ENCODE data around the gene PDZK1. TPM values are rescaled to one million over a fixed set of nuclear protein-coding genes. Genes with fewer than 3 reads are reported as not detected.
"Not testable (repeated sequence)": the region's sequence is repeated elsewhere in the genome, so short reads cannot be mapped to it uniquely, and the experiment has no call there.

The PDZK1 gene
- total and polyA plus RNA-seq, 10 donors, result 0.26 to 0.63 (median 0.37) TPM; not detected in 4

DNA sequence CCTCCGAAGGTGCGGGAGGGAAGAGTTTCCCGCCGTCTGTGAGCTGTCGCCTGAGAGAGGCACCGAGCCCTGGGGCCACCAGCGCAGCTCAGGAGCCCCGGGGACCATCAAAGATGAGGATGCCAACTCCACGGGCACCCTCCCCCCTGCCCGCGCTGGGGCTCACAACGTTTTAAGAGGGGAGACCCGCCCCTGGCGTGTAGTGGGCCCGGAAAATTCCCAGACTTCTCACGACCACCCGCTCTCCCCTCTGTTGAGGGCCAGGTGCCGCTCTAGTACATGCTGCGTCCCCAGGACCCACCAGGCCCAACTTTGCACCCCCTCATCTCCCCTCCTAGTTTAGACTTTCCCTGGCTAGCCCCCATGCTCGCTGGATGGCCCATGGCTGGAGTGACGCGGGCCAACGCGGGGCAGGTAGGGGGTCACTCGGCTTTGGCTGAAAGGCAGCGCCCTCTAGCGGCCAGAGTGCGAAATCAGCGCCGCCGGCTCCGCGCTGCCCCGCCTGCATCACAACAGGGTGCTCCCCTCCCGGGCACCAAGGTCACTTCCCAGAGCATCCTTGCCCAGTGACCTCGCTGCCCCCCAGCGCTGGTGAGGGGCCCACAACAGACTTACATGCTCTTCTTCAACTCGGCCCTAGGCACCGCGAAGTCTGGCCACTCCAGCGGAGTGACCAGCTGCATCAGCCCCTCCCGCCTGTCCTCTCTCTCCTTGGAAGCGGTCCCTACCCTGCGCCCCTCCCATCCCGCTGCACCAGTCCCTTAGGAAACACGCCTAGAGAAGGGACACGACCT, 13.9 kb upstream of the PDZK1 start:
- Histone ChIP-seq H3K27me3 (replicated peaks in 1 of 7) (peaks cover 0 to 18% (median 0%) of the 10 kb centered on the region in 7 donors), H3K4me1 (peaks cover 0 to 46% (median 14%) of the 10 kb centered on the region in 6 donors), H3K9me3 (no peaks in the 10 kb centered on the region), H3K27ac (peak overlapping the region in 6 of 8 donors; percentile 23 to 74 (median 56)), H3K36me3 (no peaks in the 10 kb centered on the region), H3K4me3 (peak overlapping the region; percentile 1 to 67 (median 29))
- peak; percentile 94 for DNase-seq
- WGBS, 5 donors, result 6 to 10% (median 7%) methylated on average over 35 to 47 of the region's 47 CpGs
- TF ChIP-seq POLR2A (IDR thresholded peaks at IDR 0.05), result no peak
- TF ChIP-seq, protein P1, sequence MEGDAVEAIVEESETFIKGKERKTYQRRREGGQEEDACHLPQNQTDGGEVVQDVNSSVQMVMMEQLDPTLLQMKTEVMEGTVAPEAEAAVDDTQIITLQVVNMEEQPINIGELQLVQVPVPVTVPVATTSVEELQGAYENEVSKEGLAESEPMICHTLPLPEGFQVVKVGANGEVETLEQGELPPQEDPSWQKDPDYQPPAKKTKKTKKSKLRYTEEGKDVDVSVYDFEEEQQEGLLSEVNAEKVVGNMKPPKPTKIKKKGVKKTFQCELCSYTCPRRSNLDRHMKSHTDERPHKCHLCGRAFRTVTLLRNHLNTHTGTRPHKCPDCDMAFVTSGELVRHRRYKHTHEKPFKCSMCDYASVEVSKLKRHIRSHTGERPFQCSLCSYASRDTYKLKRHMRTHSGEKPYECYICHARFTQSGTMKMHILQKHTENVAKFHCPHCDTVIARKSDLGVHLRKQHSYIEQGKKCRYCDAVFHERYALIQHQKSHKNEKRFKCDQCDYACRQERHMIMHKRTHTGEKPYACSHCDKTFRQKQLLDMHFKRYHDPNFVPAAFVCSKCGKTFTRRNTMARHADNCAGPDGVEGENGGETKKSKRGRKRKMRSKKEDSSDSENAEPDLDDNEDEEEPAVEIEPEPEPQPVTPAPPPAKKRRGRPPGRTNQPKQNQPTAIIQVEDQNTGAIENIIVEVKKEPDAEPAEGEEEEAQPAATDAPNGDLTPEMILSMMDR (IDR thresholded peaks at IDR 0.05 in 8 of 11, conservative IDR thresholded peaks at IDR 0.05 in 3 of 11), result peak; percentile 55 to 96 (median 92)
- peak in 2 of 3 donors; percentile 37 to 68 for TF ChIP-seq POLR2AphosphoS5 (IDR thresholded peaks at IDR 0.05)
- intact Hi-C loops (cut with DNase I; ENCODE audit: low total_unique reads), result no loop called here

GRCh38 chr1:145720556-145720877, 13.3 kb upstream of the PDZK1 start:
- WGBS, 5 donors, result 32 to 59% (median 38%) methylated on average over 4 to 5 of the region's 5 CpGs
- no peaks in the 10 kb centered on the region for H3K36me3 ChIP-seq
- H3K27ac ChIP-seq, result peak overlapping the region in 6 of 8 donors; percentile 23 to 74 (median 56)
- peak; percentile 39 for DNase-seq
- H3K9me3 ChIP-seq, result no peaks in the 10 kb centered on the region
- intact Hi-C loops (cut with DNase I; ENCODE audit: low total_unique reads), result no loop called here
- TF ChIP-seq POLR2AphosphoS5 (IDR thresholded peaks at IDR 0.05) (no peak), POLR2A (IDR thresholded peaks at IDR 0.05) (no peak)
- TF ChIP-seq, protein P1 (IDR thresholded peaks at IDR 0.05 in 8 of 11, conservative IDR thresholded peaks at IDR 0.05 in 3 of 11), result no peak
- peaks cover 0 to 18% (median 0%) of the 10 kb centered on the region in 7 donors for H3K27me3 ChIP-seq (replicated peaks in 1 of 7)
- peaks cover 0 to 50% (median 14%) of the 10 kb centered on the region in 6 donors for H3K4me1 ChIP-seq
- H3K4me3 ChIP-seq, result peak overlapping the region in 7 of 8 donors; percentile 22 to 67 (median 31)

- no peaks in the 10 kb centered on the region for H3K36me3 ChIP-seq
- peak within 1 kb of the TSS in 6 of 8 donors; percentile 19 to 74 (median 64) for H3K27ac ChIP-seq
- peak; percentile 69 for DNase-seq
- peaks cover 0 to 18% (median 0%) of the 10 kb centered on the region in 7 donors for H3K27me3 ChIP-seq (replicated peaks in 1 of 7)
- intact Hi-C loops (cut with DNase I; ENCODE audit: low total_unique reads), result no loop called here
- H3K9me3 ChIP-seq, result no peaks in the 10 kb centered on the region
- 76 to 85% (median 78%) methylated on average over 12 of the region's 12 CpGs for WGBS, 5 donors
- peaks cover 0 to 50% (median 14%) of the 10 kb centered on the region in 6 donors for H3K4me1 ChIP-seq
- peak within 1 kb of the TSS in 3 of 8 donors; percentile 31 to 67 (median 34) for H3K4me3 ChIP-seq
- TF ChIP-seq POLR2AphosphoS5 (IDR thresholded peaks at IDR 0.05) (peak in 1 of 3 donors; percentile 5), POLR2A (IDR thresholded peaks at IDR 0.05) (no peak)
Observed at GRCh38 chr1:145719230-145720079, 12.3 kb upstream of the PDZK1 start, which contains the start of gene CD160. TSS of gene CD160 (plus strand) at chr1:145719499. CDS start at chr1:145728328, 8,829 bp downstream.

DNA sequence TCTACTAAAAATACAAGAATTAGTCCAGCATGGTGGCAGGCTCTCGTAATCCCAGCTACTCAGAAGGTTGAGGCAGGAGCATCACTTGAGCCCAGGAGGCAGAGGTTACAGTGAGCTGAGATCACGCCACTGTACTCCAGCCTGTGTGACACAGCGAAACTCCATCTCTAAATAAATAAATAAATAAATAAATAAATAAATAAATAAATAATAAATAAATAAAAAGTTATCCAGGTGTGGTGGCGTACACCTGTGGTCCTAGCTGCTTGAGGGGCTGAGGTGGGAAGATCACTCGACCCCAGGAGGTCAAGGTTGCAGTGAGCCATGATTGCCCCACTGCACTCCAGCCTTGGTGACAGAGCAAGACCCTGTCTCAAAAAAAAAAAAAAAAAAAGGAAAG, 11.3 kb upstream of the PDZK1 start:
- Histone ChIP-seq H3K27me3 (replicated peaks in 1 of 7) (peaks cover 0 to 18% (median 0%) of the 10 kb centered on the region in 7 donors), H3K27ac (peak overlapping the region in 2 of 8 donors; percentile 61 to 71), H3K4me1 (peaks cover 0 to 50% (median 14%) of the 10 kb centered on the region in 6 donors)
- H3K36me3 ChIP-seq; DNase-seq; H3K4me3 ChIP-seq; intact Hi-C loops (cut with DNase I; ENCODE audit: low total_unique reads); H3K9me3 ChIP-seq: not testable (repeated sequence)
- 91 to 97% (median 95%) methylated on average over 5 of the region's 5 CpGs for WGBS, 5 donors
